HL-60 (cell line): ENCODE measurements around the gene ST8SIA4. TPM values are rescaled to one million over a fixed set of nuclear protein-coding genes. Genes with fewer than 3 reads are reported as not detected.

Experiments
- DNase-seq, 2 experiments: peaks; one replicate each; pipeline ENCODE4 v3.0.0-alpha.2; 2010 to 2020; ENCODE audit warnings: low read depth in 1 of 2, low spot score in 1 of 2
- H3K27ac ChIP-seq: fragments of 250-450 bp; sonication (Bioruptor Pico); replicated peaks from 2 replicates; pipeline ENCODE4 v1.5.1; 2020; ENCODE audit warnings: mild to moderate bottlenecking, moderate library complexity
- H3K27me3 ChIP-seq: fragments of 250-450 bp; sonication (Bioruptor Pico); 2 replicates; pipeline ENCODE4 v1.5.1; 2021; ENCODE audit warnings: mild to moderate bottlenecking, moderate library complexity; ENCODE audit not compliant: insufficient read depth, poor library complexity, severe bottlenecking
- H3K4me3 ChIP-seq: replicated peaks from 2 replicates; pipeline ENCODE4 v1.5.1; 2011; ENCODE audit warnings: mild to moderate bottlenecking, control low read depth, low read length; ENCODE audit not compliant: insufficient read depth
- CTCF ChIP-seq: IDR thresholded peaks from one replicate; pipeline ENCODE4 v1.5.1; 2011; ENCODE audit warnings: low read length, control low read depth, inconsistent platforms; ENCODE audit not compliant: insufficient read depth
- GABPA ChIP-seq: IDR thresholded peaks from 2 replicates; pipeline ENCODE4 v1.6.1; 2012; ENCODE audit warnings: low read depth
- POLR2AphosphoS5 ChIP-seq: IDR thresholded peaks from 2 replicates; pipeline ENCODE4 v1.6.1; 2012; ENCODE audit warnings: low read depth
- REST ChIP-seq: IDR thresholded peaks from 2 replicates; pipeline ENCODE4 v1.6.1; 2012; ENCODE audit warnings: low read depth; ENCODE audit not compliant: insufficient replicate concordance
- SPI1 ChIP-seq: IDR thresholded peaks from 2 replicates; pipeline ENCODE4 v1.6.1; 2012; ENCODE audit warnings: low read depth, mild to moderate bottlenecking, borderline replicate concordance
- microRNA-seq: library from miRNA; unstranded; fragments of <30 nt; microRNA quantifications from one replicate; pipeline ENCODE4, GENCODE V29; 2018

The ST8SIA4 gene

DNA sequence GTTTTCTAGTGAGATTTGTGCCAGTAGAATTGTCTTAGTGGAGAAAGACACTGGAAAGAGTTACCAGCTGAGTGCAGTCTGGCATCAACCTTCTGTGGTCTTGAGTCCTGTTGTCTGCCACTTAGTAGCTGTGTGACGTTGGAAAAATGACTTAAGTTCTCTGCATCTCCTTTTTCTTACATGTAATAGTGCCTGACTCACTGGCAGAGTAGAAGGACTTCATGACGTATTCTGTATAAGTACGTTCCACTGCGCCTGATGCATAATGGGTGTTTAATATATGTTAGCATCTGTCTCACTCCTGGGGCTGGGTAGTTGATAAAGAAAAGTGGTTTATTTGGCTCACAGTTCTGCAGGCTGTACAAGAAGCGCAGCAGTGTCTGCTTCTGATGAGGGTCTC is 144.8 kb downstream of the ST8SIA4 start:
- no peak for DNase-seq
- Histone ChIP-seq H3K27me3 (no peaks in the 10 kb centered on the region), H3K27ac (no peak overlapping the region), H3K4me3 (no peak overlapping the region)
- TF ChIP-seq GABPA (no peak), REST (no peak), CTCF (no peak), SPI1 (no peak), POLR2AphosphoS5 (no peak)

DNA sequence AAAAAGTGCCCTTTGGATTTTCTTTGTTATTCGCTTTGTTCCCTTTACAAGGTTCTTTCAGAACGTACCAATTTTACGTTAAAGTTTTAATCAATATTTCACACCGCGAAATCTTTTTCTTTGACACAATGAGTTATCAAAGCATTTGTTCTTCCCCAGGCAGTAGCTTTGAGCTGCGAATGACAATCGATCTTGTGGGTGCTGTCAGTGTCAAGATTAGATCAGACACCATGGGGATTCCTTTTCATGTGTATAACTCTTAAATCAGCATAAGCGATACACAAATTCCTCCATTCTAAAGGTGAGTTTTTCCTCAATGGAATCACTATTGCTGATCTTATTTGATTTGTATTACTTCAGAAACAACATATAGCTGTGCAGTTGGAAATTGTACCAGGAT is 145.5 kb downstream of the ST8SIA4 start:
- no peaks in the 10 kb centered on the region for H3K27me3 ChIP-seq
- no peak overlapping the region for H3K4me3 ChIP-seq
- no peak overlapping the region for H3K27ac ChIP-seq
- DNase-seq: no peak
- no peak for TF ChIP-seq GABPA
- no peak for TF ChIP-seq POLR2AphosphoS5
- no peak for TF ChIP-seq REST
- no peak for TF ChIP-seq CTCF
- no peak for TF ChIP-seq SPI1

Small RNA genes lying within 50 kb of the gene (microRNA-seq; reads per million reads assigned to microRNA genes)
- not detected for gene MIR548P
